Measurements from ENCODE around the gene ERRFI1.

Gene ERRFI1

DNA sequence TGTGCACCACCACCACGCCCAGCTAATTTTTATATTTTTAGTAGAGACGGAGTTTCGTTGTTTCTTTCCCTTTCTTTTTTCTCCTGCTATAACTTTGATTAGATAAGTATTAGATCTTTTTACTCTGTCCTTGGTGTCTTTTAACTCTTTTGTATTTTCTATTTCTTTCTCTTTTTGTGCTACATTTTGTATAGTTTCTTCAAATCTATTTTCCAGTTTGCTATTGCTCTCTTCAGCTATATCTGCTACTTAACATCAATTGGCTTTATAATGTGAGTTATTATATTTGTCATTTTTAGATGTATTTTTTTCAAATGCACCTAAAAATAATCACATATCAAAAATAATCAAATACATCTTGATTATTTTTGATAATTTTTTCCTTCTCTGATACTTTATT, 16.0 kb upstream of the ERRFI1 start:
- TF ChIP-seq, protein P1, sequence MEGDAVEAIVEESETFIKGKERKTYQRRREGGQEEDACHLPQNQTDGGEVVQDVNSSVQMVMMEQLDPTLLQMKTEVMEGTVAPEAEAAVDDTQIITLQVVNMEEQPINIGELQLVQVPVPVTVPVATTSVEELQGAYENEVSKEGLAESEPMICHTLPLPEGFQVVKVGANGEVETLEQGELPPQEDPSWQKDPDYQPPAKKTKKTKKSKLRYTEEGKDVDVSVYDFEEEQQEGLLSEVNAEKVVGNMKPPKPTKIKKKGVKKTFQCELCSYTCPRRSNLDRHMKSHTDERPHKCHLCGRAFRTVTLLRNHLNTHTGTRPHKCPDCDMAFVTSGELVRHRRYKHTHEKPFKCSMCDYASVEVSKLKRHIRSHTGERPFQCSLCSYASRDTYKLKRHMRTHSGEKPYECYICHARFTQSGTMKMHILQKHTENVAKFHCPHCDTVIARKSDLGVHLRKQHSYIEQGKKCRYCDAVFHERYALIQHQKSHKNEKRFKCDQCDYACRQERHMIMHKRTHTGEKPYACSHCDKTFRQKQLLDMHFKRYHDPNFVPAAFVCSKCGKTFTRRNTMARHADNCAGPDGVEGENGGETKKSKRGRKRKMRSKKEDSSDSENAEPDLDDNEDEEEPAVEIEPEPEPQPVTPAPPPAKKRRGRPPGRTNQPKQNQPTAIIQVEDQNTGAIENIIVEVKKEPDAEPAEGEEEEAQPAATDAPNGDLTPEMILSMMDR (conservative IDR thresholded peaks at IDR 0.05; ENCODE audit: control insufficient read depth, insufficient read depth, low read depth, low read length), result no peak
- DNase-seq (ENCODE audit: low read depth), result no peak
- no peak overlapping the region for H3K4me3 ChIP-seq (ENCODE audit: control insufficient read depth, low read depth, low read length)

DNA sequence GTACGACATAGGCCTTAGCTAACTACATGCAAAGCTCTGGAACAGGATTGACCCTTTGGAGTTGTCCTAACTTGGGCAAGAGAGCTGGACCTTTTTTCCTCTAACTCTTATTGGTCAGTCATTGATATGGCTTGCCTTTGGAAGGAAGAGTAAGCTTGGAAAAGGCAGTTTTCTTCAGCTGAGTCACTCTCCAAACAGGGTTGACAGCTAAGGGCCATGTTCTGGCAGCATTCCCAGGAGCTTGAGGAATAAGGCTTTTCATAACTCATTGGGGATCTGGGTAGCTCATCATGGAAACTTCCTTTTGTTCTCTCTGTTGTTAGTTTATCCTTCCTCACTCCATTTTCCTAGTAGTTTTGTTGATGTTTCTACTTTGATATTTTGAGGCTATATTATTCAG, 14.5 kb upstream of the ERRFI1 start:
- TF ChIP-seq, protein P1 (conservative IDR thresholded peaks at IDR 0.05; ENCODE audit: control insufficient read depth, insufficient read depth, low read depth, low read length), result no peak
- H3K4me3 ChIP-seq (ENCODE audit: control insufficient read depth, low read depth, low read length), result no peak overlapping the region
- peak; percentile 100 for DNase-seq (ENCODE audit: low read depth)

DNA sequence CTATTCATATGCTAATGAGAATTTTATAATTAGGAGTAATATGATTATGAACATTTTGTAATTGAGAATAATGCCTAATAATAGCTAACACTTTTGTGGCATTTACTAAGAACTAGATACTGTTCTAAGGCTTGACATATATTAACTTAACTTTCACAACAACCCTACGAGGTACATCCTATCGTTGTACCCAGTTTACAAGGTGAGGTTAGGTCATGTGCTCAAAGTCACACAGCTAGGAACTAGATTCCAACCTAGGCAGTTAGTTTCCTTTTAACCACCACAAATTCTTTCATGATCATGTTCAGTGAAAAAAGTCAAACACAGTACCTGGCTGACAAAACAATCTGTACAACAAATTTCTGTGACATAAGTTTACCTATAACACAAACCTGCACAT, 13.0 kb upstream of the ERRFI1 start:
- H3K4me3 ChIP-seq (ENCODE audit: control insufficient read depth, low read depth, low read length), result no peak overlapping the region
- TF ChIP-seq, protein P1 (conservative IDR thresholded peaks at IDR 0.05; ENCODE audit: control insufficient read depth, insufficient read depth, low read depth, low read length), result no peak
- DNase-seq (ENCODE audit: low read depth), result no peak

DNA sequence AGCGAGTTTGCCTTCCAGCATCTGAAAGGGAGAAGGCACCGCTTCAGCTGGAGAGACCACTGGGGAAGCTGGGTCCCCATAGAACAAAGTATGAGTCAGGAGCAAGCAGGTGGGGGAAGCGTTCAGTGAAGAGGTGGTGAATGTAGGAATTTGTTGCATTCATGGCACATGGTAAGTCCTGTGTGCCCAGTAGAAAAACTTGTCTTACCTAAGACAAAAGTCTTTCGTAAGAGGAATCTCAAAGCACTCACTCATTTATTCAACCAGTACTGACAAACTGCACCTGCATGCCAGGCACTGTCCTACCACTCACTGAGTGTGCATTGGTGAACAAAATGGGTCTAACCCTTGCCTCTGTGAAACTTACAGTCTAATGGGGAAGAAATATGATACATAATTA, 9.2 kb upstream of the ERRFI1 start:
- TF ChIP-seq, protein P1 (conservative IDR thresholded peaks at IDR 0.05; ENCODE audit: control insufficient read depth, insufficient read depth, low read depth, low read length), result no peak
- no peak overlapping the region for H3K4me3 ChIP-seq (ENCODE audit: control insufficient read depth, low read depth, low read length)
- no peak for DNase-seq (ENCODE audit: low read depth)

DNA sequence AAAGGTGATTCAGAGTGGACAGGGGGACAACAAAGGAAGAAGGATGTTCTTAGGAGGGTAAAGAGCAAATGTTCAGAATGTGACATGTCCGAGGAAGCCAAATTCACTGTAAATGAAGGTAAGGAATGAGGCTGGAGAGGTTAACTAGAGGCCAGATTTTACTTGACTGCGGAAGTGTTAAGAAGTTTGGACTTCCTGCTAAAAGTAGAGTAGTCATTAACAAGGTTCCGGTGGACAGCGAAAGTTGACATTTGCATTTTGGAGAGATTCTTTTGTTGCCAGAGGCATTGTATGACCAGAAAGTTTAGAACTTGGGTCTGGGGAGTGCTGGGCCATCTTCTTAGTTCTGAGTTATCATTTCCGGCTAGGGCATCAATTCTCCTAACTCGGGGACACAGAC, 7.2 kb upstream of the ERRFI1 start:
- TF ChIP-seq, protein P1 (conservative IDR thresholded peaks at IDR 0.05; ENCODE audit: control insufficient read depth, insufficient read depth, low read depth, low read length), result no peak
- no peak overlapping the region for H3K4me3 ChIP-seq (ENCODE audit: control insufficient read depth, low read depth, low read length)
- no peak for DNase-seq (ENCODE audit: low read depth)

DNA sequence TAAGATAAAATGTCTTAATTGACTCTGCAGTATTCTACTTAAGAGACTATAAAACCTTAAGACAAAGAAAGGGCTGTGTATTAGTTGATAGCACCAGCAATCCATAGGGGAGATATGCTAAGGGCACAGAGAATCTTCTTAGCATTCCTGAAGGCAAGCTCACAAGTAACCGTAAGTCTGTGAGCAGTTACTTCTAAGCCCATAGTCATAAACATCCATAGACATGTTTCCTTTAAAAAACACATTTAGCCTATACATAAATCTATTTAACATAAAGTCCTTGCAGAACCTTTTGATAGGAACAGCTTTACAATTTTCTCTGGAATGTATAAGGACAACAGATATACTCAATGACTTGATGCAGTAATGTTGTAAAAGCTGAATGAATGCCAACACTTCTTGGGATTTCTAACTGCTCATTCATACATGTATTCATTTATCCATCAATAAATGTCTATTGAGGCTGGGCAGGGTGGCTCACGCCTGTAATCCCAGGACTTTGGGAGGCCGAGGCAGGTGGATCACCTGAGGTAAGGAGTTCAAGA, 6.3 kb upstream of the ERRFI1 start:
- TF ChIP-seq, protein P1 (conservative IDR thresholded peaks at IDR 0.05; ENCODE audit: control insufficient read depth, insufficient read depth, low read depth, low read length), result no peak
- no peak overlapping the region for H3K4me3 ChIP-seq (ENCODE audit: control insufficient read depth, low read depth, low read length)
- DNase-seq (ENCODE audit: low read depth), result peak; percentile 17
